ENCODE measurements around the gene PVALB. TPM values are rescaled to one million over a fixed set of nuclear protein-coding genes. Genes with fewer than 3 reads are reported as not detected.

The PVALB gene
- total RNA-seq, 2 donors from 2014 or later: not detected

DNA sequence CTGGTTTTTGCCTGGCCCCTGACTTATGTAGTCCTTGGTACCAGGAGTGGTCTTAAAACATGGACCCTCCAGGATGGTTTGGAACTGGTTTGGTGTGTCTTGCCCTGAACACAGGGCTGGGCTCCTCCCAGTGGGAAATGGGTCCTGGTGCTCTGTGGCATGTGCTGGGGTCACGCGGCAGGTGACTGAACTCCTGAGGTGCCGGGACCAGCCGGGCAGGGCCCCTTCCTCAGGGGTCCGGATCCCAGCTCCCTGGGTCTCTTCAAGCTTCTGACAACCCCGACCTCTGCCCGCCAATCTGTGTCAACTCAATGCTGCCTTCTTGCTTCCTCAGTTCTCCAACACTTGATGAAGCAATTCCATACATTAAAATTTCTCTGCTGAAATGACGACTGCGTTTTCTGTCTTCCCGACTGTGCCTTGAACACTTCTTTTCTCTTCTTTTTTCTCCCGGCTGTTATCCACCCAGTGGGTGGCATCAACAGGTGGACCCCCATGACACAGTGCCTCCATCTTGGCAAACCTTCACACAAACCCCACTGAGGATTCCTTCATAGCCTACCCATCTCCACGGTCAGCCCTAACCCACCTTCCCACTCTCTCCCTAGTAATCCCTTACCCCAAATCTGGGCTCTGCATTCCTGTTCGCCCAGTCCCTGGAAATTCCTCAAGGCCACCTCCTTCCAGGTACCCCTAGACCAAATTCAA lies 45.3 kb downstream of the PVALB start:
- Mint-ChIP-seq H3K27ac (peak overlapping the region in 1 of 2 donors; percentile 23), H3K36me3 (peaks cover 2 to 5% of the 10 kb centered on the region in 2 donors), H3K9me3 (no peaks in the 10 kb centered on the region)
- no peak for DNase-seq (ENCODE audit: low spot score in 2 of 2)
- no peak for ATAC-seq

- Mint-ChIP-seq H3K27ac (peak overlapping the region in 1 of 2 donors; percentile 23), H3K36me3 (peaks cover 0 to 5% of the 10 kb centered on the region in 2 donors), H3K9me3 (no peaks in the 10 kb centered on the region)
- ATAC-seq: no peak
- no peak for DNase-seq (ENCODE audit: low spot score in 2 of 2)
Measured at GRCh38 chr22:36770513-36771231, 46.2 kb downstream of the PVALB start.

GRCh38 chr22:36769541-36770512 lies 47.0 kb downstream of the PVALB start:
- Mint-ChIP-seq H3K9me3 (no peaks in the 10 kb centered on the region), H3K27ac (peak overlapping the region in 1 of 2 donors; percentile 17), H3K36me3 (no peaks in the 10 kb centered on the region)
- DNase-seq (ENCODE audit: low spot score in 2 of 2) (no peak), ATAC-seq (no peak)

GRCh38 chr22:36768616-36769015 lies 48.2 kb downstream of the PVALB start:
- DNase-seq (ENCODE audit: low spot score in 2 of 2) (no peak), ATAC-seq (no peak)
- peak overlapping the region in 1 of 2 donors; percentile 53 for H3K27ac Mint-ChIP-seq
- no peaks in the 10 kb centered on the region for H3K36me3 Mint-ChIP-seq
- H3K9me3 Mint-ChIP-seq: no peaks in the 10 kb centered on the region

DNA sequence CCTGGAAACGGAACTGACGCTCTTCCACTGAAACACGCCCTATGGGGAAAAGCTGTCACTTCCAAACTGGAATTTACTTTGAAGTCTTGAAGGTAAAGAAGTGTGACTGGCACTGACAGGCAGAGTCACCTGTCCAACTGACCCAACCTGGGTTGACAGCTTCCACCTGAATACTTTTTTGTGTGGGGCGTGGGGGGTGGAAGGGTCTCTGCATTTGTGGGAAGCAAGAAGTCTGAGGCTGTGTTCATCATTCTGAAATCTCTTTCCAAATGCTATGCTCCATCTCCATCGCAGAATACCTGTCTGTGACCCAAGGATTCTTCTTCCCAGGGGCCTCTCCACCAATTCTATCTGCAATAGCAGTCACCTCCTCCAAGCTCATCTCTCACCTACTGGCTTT lies 48.7 kb downstream of the PVALB start:
- Mint-ChIP-seq H3K27ac (peak overlapping the region in 1 of 2 donors; percentile 53), H3K9me3 (no peaks in the 10 kb centered on the region), H3K36me3 (no peaks in the 10 kb centered on the region)
- DNase-seq (ENCODE audit: low spot score in 2 of 2) (no peak), ATAC-seq (no peak)

GRCh38 chr22:36767035-36767775 lies 49.6 kb downstream of the PVALB start:
- ATAC-seq (no peak), DNase-seq (ENCODE audit: low spot score in 2 of 2) (no peak)
- Mint-ChIP-seq H3K9me3 (no peaks in the 10 kb centered on the region), H3K27ac (peak overlapping the region; percentile 8 to 76), H3K36me3 (peaks cover 0 to 4% of the 10 kb centered on the region in 2 donors)

DNA sequence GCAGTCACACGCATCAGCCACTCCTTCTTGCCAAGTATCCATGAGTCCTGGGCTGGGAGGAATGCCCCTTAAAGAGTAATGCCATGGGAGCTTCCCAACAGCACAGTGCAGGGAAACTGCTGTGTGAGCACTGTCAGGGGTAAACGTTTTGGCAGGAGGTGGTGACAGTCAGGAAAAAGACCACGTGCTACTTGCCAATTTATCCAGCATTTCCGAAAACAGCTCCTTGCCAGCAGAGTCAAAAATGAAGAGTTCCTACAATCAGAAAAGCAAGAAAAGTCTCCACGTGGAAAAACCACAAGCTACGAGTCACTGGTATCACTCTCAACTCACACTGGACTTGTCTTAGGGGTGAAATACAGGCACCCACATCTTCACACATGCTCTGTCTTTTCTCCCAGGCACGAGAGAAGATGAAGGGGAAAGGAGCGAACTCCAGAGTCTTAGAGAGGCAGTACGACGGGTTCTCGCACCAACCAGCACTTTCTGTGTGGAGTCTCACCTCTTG lies 50.8 kb downstream of the PVALB start:
- H3K36me3 Mint-ChIP-seq: peaks cover 0 to 4% of the 10 kb centered on the region in 2 donors
- peak overlapping the region in 1 of 2 donors; percentile 35 for H3K27ac Mint-ChIP-seq
- peak in 1 of 2 donors; percentile 37 for ATAC-seq
- no peak for DNase-seq (ENCODE audit: low spot score in 2 of 2)
- H3K9me3 Mint-ChIP-seq: no peaks in the 10 kb centered on the region

DNA sequence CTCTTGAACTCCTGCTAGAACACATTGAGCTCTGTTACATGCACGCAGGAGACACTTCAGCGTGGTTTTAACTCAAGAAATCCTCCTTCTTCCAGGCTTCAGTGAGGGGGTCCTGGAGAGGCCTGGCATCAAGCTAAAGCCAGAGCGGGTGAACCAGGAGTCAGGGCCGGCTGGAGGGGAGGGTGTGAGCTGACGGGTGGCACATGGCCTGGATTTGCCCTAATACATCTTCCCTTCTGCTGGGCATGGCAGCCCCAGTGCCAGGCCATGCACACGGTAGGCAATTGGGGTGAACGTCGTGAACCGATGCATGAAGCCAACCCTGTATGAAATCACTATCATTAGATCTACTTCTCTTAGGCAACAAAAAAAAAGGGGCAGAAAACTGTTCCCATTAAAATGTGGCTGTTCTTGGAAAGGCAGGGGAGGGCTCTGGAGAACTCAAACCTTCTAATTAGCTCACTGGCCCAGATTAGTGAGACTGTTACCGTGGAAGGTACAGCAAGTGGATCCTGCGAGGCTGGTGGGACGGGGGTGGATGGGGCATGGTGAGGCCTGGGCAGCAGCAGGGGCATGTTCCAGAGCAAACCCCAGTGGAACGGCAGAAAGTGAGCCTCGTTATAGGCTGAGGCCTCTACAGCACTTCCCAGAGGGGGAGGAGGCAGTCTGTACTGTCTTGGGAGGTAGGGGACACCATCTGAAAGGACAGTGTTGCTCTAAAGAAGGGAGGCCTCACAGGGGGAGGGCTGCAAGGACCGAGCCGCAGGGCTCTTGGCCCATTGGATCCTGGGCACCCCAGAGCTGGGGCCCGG lies 51.5 kb downstream of the PVALB start:
- Mint-ChIP-seq H3K36me3 (peaks cover 0 to 4% of the 10 kb centered on the region in 2 donors), H3K9me3 (no peaks in the 10 kb centered on the region), H3K27ac (peak overlapping the region; percentile 19 to 35)
- no peak for ATAC-seq
- DNase-seq (ENCODE audit: low spot score in 2 of 2): no peak

- no peak for ATAC-seq
- Mint-ChIP-seq H3K9me3 (no peaks in the 10 kb centered on the region), H3K36me3 (peaks cover 0 to 4% of the 10 kb centered on the region in 2 donors), H3K27ac (no peak overlapping the region)
- no peak for DNase-seq (ENCODE audit: low spot score in 2 of 2)
Measured at GRCh38 chr22:36764641-36765040, 52.2 kb downstream of the PVALB start.

DNA sequence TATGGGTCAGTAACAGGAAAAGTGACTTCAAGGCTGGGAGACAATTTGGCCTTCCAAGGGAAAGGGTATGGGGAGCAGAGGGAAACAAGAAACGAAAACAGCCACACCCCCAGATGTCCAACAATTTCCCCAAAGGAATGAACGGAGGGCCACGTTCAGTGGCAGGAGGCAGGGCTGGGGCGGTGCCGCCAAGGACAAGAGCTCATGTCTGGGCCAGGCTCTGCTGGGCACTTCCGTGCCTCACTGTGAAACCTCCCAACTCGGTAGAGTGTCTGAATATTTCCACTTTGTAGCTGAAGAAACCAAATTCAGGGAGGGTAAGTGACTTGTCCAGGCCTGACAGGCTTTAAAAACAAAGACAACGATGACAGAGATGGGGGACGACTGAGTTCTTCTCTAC lies 52.8 kb downstream of the PVALB start:
- DNase-seq (ENCODE audit: low spot score in 2 of 2) (no peak), ATAC-seq (no peak)
- no peaks in the 10 kb centered on the region for H3K9me3 Mint-ChIP-seq
- H3K27ac Mint-ChIP-seq: no peak overlapping the region
- peaks cover 0 to 4% of the 10 kb centered on the region in 2 donors for H3K36me3 Mint-ChIP-seq

DNA sequence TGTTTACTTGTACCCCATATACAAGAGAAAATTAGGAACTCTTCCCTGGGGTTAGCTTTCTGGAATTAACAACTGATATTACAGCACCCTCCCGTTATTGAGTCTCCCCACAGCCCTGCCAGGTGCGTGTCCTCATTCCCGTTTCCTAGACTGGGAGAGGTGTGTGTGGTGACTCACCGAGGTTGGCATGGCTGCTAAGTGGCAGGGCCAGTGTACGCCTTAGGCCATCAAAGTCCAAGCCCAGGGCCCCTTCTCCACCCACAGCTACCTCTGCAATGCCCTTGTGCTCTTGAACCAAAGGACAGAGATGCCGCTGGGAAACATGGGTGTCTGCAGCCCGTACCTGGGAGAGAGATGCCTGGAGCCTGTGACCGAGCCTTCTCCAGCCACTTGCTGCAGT lies 53.3 kb downstream of the PVALB start:
- H3K9me3 Mint-ChIP-seq: no peaks in the 10 kb centered on the region
- ATAC-seq: no peak
- peaks cover 0 to 4% of the 10 kb centered on the region in 2 donors for H3K36me3 Mint-ChIP-seq
- DNase-seq (ENCODE audit: low spot score in 2 of 2): no peak
- no peak overlapping the region for H3K27ac Mint-ChIP-seq

- no peak for DNase-seq (ENCODE audit: low spot score in 2 of 2)
- no peaks in the 10 kb centered on the region for H3K9me3 Mint-ChIP-seq
- no peak overlapping the region for H3K27ac Mint-ChIP-seq
- H3K36me3 Mint-ChIP-seq: peaks cover 0 to 4% of the 10 kb centered on the region in 2 donors
- ATAC-seq: no peak
Measured at GRCh38 chr22:36762687-36763260, 54.1 kb downstream of the PVALB start.

- ATAC-seq (no peak), DNase-seq (ENCODE audit: low spot score in 2 of 2) (no peak)
- Mint-ChIP-seq H3K27ac (no peak overlapping the region), H3K9me3 (no peaks in the 10 kb centered on the region), H3K36me3 (peaks cover 0 to 4% of the 10 kb centered on the region in 2 donors)
Measured at GRCh38 chr22:36761553-36762240, 55.1 kb downstream of the PVALB start.

- ATAC-seq (no peak), DNase-seq (ENCODE audit: low spot score in 2 of 2) (no peak)
- Mint-ChIP-seq H3K9me3 (no peaks in the 10 kb centered on the region), H3K27ac (no peak overlapping the region), H3K36me3 (peaks cover 0 to 4% of the 10 kb centered on the region in 2 donors)
Measured at GRCh38 chr22:36760786-36761185, 56.0 kb downstream of the PVALB start.

Data from activated naive CD4-positive, alpha-beta T cell treated with anti-CD3 and anti-CD28 coated beads, Interleukin-2, amount 50 U/mL, for 72 hours (primary cell).